Measurements from ENCODE around the gene GP1BA.
A peak's percentile ranks its signal among the peaks of the same experiment; 100 is the strongest.

Gene GP1BA

DNA sequence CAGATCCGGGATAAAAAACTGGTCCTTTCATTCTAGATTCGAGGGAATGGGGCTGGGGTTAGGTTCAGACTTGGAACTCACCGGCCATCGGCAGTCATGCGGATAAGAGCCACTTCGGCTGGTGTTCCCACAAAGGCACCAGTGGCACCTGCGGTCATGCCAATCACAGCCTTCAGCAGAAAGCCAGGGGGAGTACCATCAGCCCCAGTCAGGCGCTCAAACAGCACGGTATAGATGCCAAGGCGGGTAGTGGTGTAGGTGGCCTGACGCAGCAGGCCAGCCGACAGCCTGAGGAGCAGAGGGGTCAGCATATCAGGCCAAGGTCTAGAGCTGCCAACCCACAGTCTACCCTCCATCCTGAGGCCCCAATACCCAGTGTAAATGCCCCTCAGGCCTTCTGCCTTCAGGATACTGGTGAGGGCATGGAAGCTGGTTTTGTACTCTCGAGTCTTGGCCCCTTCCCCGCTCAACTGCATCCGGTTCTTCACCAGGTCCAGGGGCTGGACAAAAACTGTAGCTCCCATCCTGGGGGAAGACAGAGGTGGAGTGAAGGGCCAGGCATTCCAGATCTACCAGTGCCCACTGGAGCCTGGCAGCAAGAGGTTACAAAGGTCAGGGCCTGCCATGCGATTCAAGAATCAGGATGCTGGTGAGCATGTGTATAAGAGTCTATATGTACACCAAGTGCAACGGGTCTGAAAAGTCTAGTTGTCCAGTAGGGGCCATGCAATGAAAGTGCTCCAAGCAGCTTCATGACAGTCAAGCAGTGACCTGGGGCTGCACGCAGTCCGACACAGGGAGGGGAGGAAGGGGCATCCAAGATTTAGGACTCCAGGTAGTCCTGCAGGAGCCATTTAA is 6.8 kb downstream of the GP1BA start:
- peak; percentile 19 for DNase-seq (ENCODE audit: low spot score)

DNA sequence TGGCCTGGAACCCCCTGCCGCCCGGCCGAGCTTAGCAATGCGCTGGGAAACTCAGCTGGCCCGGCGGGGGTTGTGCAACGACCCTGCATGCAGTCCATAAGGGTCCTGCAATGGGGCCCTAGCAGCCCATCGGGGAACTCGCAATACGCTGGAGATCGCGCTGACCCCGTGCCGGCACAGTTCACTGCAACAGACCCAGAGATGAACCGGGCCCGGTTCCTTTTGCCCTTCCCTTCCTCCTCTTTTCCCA is 7.4 kb downstream of the GP1BA start:
- DNase-seq (ENCODE audit: low spot score), result no peak

DNA sequence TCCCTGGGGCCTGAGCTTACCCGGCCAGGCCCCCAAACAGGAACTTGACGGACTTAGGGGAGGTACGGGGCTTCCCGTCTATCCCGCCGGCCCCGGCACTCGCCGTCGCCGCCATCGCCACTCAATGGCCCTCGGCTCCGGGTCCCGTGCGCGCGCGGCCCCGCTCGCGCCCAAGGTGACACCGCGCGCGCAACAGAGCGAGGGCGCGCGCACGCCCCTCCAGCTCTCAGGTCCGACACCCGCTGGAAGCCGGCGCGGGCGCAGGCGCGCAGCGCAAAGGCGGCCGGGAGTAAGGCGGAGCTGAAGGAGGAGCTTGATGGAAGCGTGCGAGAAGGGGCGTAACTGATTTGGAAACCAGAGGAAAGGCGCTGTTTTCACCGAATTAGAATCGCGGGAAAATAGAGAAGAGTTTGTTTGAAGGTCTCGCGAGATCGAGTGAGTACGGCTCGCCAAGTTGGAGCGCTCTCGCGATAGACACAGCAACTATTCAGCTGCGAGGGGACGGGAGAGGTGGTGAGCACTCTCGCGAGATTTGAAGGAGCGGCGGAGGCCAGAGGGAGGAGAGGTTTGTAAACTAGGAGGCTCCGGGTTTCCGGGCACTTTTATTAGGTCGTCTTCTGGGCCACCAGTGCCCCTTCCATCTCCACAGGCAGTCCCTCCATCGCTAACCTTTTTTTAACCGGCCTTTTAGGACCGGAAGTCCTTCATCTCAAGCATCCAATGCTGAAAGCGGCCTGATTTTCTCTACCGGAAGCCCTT is 7.9 kb downstream of the GP1BA start, which contains the start of the genes RNF167 and SLC25A11:
RNF167 (plus strand) TSS at position 473 of the 759 bp plus-strand sequence. CDS start 642 bp downstream, outside the sequence.
SLC25A11 (minus strand) TSS at position 251 of the 759 bp plus-strand sequence; CDS start at position 115, 136 bp downstream.
- DNase-seq (ENCODE audit: low spot score), result peak; percentile 100

DNA sequence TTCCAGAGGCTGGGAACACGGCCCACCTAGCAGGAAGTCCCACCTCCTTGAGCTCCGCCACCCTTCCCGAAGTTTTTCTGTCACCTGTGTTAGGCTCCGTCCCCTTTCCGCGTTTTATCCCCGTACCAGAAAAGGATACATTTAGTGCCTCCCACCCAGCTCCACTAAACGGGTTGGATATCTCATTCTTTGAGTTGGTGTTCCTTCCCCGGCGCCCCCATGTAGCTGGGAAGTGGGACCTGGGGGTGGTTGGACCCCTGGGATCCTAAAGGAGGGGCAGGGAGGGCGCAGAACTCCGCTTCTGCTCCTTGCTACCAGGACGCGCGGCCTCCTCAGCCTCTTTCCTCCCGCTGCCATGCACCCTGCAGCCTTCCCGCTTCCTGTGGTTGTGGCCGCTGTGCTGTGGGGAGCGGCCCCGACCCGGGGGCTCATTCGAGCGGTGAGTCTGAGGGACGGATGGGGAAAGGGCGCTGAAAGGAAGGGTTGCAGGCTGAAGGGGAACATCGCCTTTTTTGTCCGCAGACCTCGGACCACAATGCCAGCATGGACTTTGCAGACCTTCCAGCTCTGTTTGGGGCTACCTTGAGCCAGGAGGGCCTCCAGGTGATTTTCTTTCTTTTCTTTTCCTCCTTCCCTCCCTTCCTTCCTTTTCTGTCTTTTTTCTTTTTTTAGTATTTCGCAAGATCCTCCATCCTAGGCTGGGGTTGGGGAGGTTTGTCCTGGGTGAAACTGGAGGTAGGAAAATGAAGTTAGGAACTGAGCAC is 8.7 kb downstream of the GP1BA start:
- peak; percentile 21 for DNase-seq (ENCODE audit: low spot score)

DNA sequence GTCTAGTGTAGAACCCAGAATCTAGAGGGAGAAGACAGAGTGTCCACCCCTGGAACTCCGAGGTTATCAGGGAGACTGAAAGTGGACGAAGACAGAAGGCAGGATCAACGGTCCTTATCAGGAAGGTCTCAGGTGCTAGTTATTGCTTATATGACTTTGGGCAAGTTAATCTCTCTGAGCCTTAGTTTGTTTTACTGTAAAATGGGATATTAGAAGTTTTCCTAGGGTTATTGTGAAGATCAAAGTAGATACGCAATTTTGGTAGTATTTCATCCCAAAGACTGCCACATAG is 9.2 kb downstream of the GP1BA start:
- no peak for DNase-seq (ENCODE audit: low spot score)

DNA sequence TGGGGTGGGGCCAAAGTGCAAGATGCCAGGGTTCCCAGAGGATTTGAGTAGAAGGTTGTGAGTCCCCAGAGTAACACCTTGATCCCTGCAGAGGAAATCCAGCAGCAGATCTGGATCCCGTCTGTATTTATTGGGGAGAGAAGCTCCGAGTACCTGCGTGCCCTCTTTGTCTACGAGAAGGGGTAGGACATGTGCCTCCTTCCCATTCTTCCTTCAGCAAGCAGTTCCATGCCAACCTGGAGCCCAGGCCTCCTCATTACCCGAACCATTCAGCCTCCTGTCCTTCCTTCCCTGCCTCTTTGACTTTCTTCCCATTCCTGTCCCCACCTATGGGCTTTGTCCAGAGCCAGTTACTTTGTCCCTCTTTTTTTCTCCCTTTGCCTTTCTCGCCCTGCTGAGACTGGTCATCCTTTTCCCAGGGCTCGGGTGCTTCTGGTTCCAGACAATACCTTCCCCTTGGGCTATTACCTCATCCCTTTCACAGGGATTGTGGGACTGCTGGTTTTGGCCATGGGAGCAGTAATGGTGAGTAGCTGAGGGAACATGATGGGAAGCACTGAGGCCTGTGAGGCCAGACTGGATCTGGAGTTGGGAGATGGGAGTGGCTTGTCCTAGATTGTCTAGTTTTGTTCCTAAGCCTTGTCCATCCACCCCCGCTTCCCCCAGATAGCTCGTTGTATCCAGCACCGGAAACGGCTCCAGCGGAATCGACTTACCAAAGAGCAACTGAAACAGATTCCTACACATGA is 10.9 kb downstream of the GP1BA start:
- peak; percentile 13 for DNase-seq (ENCODE audit: low spot score)

DNA sequence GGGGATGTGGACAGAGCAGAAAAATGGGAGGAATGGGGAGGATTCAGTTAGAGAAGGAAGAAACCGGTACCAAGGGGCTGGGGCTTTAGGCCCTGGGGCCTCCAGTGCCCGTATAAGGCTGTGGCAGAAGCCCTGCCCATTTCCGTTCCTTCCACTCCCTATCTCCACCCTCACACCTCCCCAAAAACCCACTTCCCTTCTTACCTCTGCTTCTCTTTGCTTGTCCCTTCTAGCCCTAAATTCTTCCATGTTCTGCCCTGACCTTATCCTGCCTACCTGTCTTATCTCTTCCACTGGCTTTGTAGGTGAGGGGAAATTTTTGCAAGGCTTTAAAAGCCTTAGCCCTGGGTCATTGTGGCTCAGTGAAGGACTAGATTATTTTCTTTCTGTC is 12.1 kb downstream of the GP1BA start:
- no peak for DNase-seq (ENCODE audit: low spot score)

DNA sequence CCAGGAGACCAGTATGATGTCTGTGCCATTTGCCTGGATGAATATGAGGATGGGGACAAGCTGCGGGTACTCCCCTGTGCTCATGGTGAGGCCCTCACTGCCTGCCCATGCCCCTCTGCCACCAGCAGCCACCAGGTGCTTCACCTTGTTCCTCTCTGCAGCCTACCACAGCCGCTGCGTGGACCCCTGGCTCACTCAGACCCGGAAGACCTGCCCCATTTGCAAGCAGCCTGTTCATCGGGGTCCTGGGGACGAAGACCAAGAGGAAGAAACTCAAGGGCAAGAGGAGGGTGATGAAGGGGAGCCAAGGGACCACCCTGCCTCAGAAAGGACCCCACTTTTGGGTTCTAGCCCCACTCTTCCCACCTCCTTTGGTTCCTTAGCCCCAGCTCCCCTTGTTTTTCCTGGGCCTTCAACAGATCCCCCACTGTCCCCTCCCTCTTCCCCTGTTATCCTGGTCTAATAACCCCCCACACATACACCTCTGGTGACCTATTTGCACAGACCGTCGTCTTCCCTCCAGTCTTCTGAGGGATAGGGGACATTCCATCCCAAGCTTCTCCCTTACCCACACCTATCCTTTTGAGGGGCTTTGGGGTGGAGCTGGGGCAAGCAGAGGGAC is 12.6 kb downstream of the GP1BA start:
- DNase-seq (ENCODE audit: low spot score), result no peak

DNA sequence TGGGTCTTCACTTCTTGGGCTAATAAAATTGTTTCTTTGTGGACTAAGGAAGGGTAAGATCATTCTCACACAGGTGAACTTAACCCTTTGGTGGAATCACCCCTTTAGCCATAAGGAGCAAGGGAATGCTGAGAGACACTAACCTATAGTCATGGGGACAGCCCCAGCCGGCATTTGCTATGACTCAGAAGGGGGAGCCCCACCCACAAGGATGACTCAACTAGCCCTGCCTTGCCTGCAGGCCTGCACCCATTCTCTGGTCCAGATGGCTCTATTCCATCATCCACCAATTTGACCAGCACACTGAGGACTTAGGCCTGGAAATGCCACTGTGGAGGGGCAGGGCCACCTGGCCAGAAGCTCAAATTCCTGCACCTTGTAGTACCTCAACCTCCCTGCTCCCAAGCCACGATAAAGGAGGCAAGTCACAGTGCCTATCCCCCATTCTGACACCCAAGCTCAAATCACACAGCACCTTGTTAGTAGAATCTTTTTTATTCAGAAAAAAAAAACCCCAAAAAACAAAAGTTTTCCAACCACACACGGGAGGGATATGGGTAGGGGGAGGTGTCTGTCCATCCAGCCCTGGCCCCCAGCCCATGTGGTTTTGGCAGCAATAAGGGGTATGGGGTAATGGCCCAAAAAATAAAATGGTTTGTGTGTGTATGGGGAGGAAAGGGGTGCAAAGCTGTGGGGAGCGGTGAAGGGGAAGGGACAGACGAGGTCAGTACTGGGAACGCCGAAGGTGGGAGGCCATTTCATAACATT is 13.3 kb downstream of the GP1BA start:
- DNase-seq (ENCODE audit: low spot score), result peak; percentile 79

DNA sequence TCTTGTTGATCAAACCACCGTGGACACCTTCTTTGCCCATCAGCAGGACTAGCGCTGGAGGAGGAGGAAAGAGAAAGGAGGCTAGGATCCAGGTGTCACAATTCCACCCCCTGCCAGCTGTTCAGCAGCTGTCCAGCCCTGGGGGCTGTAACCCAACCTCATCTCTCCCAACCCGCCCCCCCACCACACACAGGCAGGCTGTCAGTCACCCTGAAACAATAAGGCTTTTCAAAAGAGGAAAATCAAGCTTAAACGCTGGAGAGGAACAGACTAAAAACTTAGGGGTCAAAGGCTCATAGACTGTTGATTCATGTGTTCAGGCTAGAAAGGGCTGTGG is 13.8 kb downstream of the GP1BA start:
- no peak for DNase-seq (ENCODE audit: low spot score)

DNA sequence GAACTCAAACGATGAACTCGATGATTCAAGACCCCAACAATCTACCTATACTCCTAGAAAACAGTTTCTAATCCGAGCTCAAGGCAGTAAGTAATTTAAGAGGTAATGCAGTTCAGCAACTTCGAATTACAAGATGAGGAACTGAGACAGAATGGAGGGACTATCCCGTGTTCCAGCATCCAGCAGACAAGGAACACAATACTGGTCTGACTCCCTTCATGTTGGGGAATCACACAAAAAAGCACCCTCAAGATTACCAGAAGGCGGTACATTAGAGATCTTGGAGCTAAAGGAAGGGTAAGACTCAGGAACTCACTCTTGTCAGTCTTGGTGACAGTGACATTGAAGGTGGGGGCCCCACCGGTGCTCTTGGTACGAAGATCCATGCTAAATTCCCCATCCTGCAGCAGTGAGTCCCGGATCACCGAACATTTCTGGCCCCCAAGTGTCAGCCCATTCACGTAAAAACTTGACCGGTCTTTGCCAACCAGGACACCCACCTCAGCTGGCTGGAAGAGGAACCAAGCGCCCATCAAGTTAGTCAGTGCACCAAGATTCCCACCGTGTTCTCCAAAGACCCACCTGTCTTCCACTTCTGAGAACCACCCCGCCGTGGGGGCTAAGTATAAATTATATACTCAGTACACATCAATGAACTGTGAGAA is 14.4 kb downstream of the GP1BA start:
- DNase-seq (ENCODE audit: low spot score), result no peak

DNA sequence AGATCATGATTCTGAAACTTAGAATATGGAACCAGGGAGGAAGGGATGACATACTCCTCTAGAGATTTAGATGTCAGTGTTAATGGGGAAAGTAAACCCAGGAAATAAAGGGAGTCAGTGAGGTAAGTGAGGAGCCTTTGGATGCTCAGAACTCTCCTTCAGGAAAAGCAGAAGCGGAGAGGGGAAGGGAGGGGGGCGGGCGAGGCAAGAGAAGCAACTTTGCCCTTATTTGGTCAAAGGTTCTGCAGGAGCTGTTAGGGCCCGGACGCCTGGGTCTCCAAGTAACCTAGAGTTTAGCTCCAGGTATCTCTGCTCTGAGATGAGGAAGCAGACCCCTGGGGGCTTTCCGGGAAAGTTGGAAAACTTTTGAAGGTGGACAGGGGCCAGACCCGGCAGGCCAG is 14.9 kb downstream of the GP1BA start:
- no peak for DNase-seq (ENCODE audit: low spot score)

DNA sequence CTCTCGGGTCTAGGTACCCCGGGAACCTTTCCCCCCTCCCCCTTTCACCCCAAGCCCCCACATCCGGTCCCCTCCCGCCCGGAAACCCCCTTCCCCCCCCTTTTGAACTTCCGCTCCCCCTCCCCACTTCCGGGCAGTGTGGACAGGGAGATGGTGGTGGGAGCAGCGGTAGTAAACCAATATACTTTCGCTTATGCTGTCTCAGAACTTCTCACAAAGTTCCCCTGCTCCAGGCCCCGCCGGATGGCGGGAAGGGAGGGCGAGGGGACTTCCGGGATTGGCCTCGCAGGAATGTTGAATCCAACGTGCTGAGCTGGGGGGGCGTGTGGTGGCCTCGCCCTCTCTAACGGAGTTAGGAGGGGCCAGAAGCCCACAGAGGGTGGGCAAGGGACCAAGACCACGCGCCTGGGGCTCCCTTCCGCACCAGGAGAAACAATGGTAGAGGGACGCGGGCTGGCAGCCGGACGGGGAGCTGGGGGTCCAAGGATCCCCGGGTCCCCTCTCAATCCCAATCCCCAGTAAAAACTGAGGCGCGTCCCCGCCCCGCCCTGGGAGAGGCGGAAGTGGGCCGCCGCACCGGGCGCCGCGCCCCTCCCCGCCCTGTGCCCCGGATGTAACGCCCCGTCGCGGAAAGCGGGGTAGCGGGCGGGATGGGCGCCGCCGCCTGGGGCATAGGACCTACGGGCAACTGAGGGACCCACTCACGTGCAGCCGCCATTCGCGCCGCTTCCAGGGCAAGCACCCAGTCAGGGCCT is 15.5 kb downstream of the GP1BA start:
- no peak for DNase-seq (ENCODE audit: low spot score)

DNA sequence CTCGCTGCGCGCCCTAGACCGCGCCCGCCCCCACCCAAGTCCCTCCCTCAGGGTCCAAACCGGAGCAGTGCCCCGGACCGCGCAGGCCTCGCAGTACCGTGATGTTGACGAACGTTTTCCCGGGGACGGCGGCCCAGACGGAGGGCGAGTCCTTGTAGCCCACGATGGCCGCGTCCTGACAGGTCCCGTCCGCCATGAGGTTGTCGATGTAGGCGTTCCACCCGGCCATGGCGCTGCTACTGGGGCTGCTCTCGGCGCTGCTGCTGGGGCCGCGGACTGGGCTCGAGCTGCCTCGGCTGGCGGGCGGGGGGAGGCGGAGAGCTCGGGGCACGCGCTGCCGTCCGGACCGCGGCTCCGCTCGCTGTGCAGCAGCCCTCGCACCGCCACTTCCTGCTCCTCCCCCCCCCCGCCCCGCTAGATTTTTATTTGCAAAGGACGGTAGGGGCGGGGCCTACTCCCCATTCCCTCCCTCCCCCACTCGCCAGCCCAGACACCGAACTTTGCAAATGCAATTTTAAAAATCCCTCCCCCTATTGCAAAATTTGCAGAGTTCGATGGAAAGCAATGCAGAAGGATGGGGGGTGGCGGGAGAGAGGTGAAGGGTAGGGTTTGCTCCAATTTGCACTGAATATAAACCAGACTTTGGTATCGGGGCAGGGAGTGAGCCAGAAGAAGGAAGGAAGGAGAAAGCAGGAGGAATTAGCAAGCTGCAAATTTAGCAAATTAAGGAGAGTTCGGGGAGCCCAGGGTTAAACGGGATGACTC is 16.3 kb downstream of the GP1BA start, which contains the start of gene PFN1:
PFN1 (minus strand) TSS at position 365 of the 765 bp plus-strand sequence; CDS start at position 229, 136 bp downstream.
- DNase-seq (ENCODE audit: low spot score), result peak; percentile 74

DNA sequence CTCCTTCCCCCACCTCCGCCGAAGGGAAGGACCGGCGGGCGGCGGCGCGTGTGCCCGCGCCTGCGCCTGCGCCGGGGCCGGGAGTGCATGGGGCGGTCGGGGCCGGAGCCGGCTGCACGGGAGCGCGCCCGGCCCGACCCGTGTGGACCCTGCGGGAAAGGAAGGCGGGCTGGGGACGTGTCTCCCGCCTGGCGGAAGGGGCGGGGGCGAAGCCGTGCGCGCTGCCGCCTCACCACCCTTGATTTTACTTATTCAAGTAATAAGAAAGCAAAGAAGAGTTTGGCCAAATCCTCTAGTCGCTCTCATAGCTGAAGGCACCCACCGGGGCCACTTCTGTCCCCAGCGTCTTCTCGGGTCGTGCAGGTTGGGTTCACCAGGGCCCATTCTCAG is 16.8 kb downstream of the GP1BA start:
- DNase-seq (ENCODE audit: low spot score), result peak; percentile 71

DNA sequence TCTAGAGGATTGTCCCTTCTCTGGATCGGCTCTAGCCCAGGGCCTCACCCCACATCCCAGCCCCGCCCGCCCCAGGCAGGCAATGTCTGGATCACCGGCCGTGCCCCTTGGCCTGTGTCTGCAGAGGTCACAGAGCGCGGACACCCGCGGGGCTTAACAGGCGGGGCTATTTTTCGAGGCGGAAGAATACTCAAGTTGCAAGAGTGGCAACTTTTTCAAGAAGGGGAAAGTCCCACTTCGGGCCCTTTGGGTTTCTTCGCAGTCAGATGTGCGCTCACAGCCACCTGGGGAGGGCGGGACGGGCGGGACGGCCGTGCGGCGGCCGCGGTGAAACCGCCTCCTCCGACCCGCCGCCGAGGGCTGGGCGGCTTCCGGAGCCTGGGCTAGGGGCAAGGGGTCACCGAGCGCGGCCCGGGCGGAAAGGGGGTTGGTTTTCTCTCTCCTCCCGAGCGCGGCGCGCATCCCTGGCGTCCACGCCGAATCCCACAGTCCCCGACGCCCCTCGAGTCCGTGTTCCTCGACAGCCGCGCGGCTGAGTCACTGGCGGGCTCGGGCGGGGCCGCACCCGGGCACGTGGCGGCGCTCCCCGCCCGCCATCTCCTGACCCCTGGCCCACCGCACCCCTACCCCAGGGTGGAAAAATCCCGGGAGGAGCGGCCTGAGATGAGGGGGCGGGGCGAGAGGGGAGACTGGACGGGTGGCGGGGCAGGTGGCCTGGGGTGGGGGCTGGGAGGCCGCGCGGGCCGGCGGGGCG is 17.4 kb downstream of the GP1BA start:
- no peak for DNase-seq (ENCODE audit: low spot score)

DNA sequence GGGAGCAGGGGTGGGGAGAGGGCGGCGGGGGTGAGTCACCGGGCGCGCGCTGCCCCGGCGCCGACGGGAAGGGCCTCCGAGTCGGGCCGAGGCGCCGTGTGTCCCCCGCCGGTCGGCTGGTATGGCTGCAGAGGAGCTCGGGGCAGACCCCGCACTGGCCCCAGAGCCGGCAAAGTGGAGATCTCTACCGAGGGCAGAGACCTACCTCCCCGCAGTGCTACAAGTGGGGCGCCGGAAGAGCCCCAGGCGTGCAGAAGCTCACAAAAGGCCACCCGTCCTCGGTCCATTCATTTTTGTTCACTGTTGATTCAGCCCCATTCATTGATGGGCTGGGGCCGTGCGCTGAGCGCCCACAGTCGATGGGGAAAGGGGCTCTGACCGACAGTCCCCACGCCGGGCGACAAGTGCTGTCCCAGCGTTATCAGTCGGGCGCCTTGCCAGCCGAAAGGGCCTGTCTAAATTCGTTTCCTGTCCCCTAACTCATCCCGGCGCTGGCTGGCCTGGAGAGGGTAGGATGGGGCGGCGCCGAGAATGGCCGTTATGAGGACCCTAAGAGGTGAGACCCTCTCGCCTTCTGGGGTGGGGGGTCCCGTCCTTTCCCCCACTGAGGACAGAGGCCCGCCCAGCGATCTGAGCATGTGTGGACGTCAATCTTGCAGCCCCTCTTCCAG is 18.1 kb downstream of the GP1BA start:
- no peak for DNase-seq (ENCODE audit: low spot score)

All from kidney capillary endothelial cell (primary cell).